Measurements from ENCODE around the gene CYTL1. TPM values are rescaled to one million over a fixed set of nuclear protein-coding genes. Genes with fewer than 3 reads are reported as not detected.

Gene CYTL1
- total and polyA plus RNA-seq, 2 of the 13 experiments (the other 11 are each of a cell fraction or from before 2014, with no cell fraction given): not detected

- H3K9ac ChIP-seq (ENCODE audit: insufficient read depth, low read depth, low read length): no peak overlapping the region
- in situ Hi-C loops (cut with HindIII; ENCODE audit: extremely low pct_ligation_motif_present, low pct_unique_long_range_greater_than_20kb): loop anchor here (25.0 kb wide), 1 partner anchor 821 kb away; no protein-coding TSS in a partner anchor
- no peaks in the 10 kb centered on the region for H3K9me3 ChIP-seq (ENCODE audit: low read length)
Observed at GRCh38 chr4:4990857-4991540, 28.3 kb downstream of the CYTL1 start.

GRCh38 chr4:4990329-4990728 lies 28.9 kb downstream of the CYTL1 start:
- ChIA-PET CTCF (ENCODE audit: low intra/inter-chr PET ratio, low total read pairs) (no interaction called here), POLR2A (no interaction called here)
- WGBS (ENCODE audit: low lambda C conversion rate): 59% methylated on average over 3 of the region's 3 CpGs
- in situ Hi-C loops (cut with HindIII; ENCODE audit: extremely low pct_ligation_motif_present, low pct_unique_long_range_greater_than_20kb): loop anchor here (25.0 kb wide), 1 partner anchor 822 kb away; no protein-coding TSS in a partner anchor
- Histone ChIP-seq H3K4me1 (ENCODE audit: insufficient read depth, low read length) (no peaks in the 10 kb centered on the region), H3K79me2 (ENCODE audit: insufficient read depth, low read length) (no peaks in the 10 kb centered on the region), H3K36me3 (replicated peaks in 1 of 2; ENCODE audit: control insufficient read depth in 1 of 2, insufficient read depth in 2 of 2, low read length in 2 of 2) (no peaks in the 10 kb centered on the region), H3K4me2 (ENCODE audit: low read depth, low read length) (no peak overlapping the region), H2AFZ (ENCODE audit: low read length) (no peak overlapping the region), H3K4me3 (replicated peaks in 1 of 3; ENCODE audit: insufficient read depth in 1 of 3, low read depth in 2 of 3, low read length in 3 of 3) (no peak overlapping the region), H4K20me1 (ENCODE audit: insufficient read depth, low read length) (no peaks in the 10 kb centered on the region; the same call in 1 of the 2 replicates), H3K9ac (ENCODE audit: insufficient read depth, low read depth, low read length) (no peak overlapping the region), H3K9me3 (ENCODE audit: low read length) (no peaks in the 10 kb centered on the region), H3K27me3 (ENCODE audit: control insufficient read depth in 1 of 2, insufficient read depth in 2 of 2, low read length in 2 of 2) (peaks cover 3 to 17% of the 10 kb centered on the region in 2 experiments; a peak in 3 of 5 replicates), H3K27ac (ENCODE audit: extremely low read length, insufficient read depth, low read length) (no peak overlapping the region)
- TF ChIP-seq ZNF768 (CRISPR knock-in tag; IDR thresholded peaks at IDR 0.05) (peak; percentile 92), FOXP1 (IDR thresholded peaks at IDR 0.05) (no peak), FOXP1 (CRISPR knock-in tag; IDR thresholded peaks at IDR 0.05) (no peak)
- ATAC-seq (no peak), FAIRE-seq (no peak), DNase-seq (ENCODE audit: low spot score) (no peak)
- no TSS peak for BruUV-seq (replicated peaks)
- intact Hi-C loops (cut with micrococcal nuclease; ENCODE audit: unreplicated experiment): no loop called here

More at GRCh38 chr4:4990857-4991540, 28.3 kb downstream of the CYTL1 start:
- POLR2A ChIA-PET: no interaction called here
- H3K36me3 ChIP-seq (replicated peaks in 1 of 2; ENCODE audit: control insufficient read depth in 1 of 2, insufficient read depth in 2 of 2, low read length in 2 of 2): no peaks in the 10 kb centered on the region
- DNase-seq (ENCODE audit: low spot score): no peak
- ATAC-seq: peak; percentile 57
- WGBS (ENCODE audit: low lambda C conversion rate): 57% methylated on average over 8 of the region's 15 CpGs
- TF ChIP-seq ZNF569 (CRISPR knock-in tag; IDR thresholded peaks at IDR 0.05; ENCODE audit: borderline replicate concordance) (no peak), HMG20B (CRISPR knock-in tag; conservative IDR thresholded peaks at IDR 0.05) (no peak), RFXAP (CRISPR knock-in tag; IDR thresholded peaks at IDR 0.05; ENCODE audit: borderline replicate concordance) (no peak), NFYC (CRISPR knock-in tag; IDR thresholded peaks at IDR 0.05) (no peak), SP5 (CRISPR knock-in tag; IDR thresholded peaks at IDR 0.05; ENCODE audit: borderline replicate concordance, low read depth) (no peak), HMGA1 (CRISPR knock-in tag; conservative IDR thresholded peaks at IDR 0.05) (no peak), EHMT2 (IDR thresholded peaks at IDR 0.05; ENCODE audit: borderline replicate concordance, low read depth, low read length) (no peak), ZNF431 (CRISPR knock-in tag; IDR thresholded peaks at IDR 0.05; ENCODE audit: borderline replicate concordance, low read depth) (no peak)
- CTCF ChIA-PET (ENCODE audit: low intra/inter-chr PET ratio, low total read pairs): no interaction called here
- FAIRE-seq: no peak
- H3K4me2 ChIP-seq (ENCODE audit: low read depth, low read length): no peak overlapping the region
- H3K27me3 ChIP-seq (ENCODE audit: control insufficient read depth in 1 of 2, insufficient read depth in 2 of 2, low read length in 2 of 2): peaks cover 3 to 17% of the 10 kb centered on the region in 2 experiments; a peak in 3 of 5 replicates
- BruUV-seq (replicated peaks): no TSS peak
- no peaks in the 10 kb centered on the region for H3K4me1 ChIP-seq (ENCODE audit: insufficient read depth, low read length)
- no peak overlapping the region for H3K27ac ChIP-seq (ENCODE audit: extremely low read length, insufficient read depth, low read length)
- no peak overlapping the region for H2AFZ ChIP-seq (ENCODE audit: low read length)
- no peak overlapping the region for H3K4me3 ChIP-seq (replicated peaks in 1 of 3; ENCODE audit: insufficient read depth in 1 of 3, low read depth in 2 of 3, low read length in 3 of 3)
- H3K79me2 ChIP-seq (ENCODE audit: insufficient read depth, low read length): no peaks in the 10 kb centered on the region
- intact Hi-C loops (cut with micrococcal nuclease; ENCODE audit: unreplicated experiment): no loop called here
- H4K20me1 ChIP-seq (ENCODE audit: insufficient read depth, low read length): no peaks in the 10 kb centered on the region; the same call in 1 of the 2 replicates
